ENCODE measurements around the gene DICER1.
"Not testable (repeated sequence)": the region's sequence is repeated elsewhere in the genome, so short reads cannot be mapped to it uniquely, and the experiment has no call there.

The DICER1 gene

DNA sequence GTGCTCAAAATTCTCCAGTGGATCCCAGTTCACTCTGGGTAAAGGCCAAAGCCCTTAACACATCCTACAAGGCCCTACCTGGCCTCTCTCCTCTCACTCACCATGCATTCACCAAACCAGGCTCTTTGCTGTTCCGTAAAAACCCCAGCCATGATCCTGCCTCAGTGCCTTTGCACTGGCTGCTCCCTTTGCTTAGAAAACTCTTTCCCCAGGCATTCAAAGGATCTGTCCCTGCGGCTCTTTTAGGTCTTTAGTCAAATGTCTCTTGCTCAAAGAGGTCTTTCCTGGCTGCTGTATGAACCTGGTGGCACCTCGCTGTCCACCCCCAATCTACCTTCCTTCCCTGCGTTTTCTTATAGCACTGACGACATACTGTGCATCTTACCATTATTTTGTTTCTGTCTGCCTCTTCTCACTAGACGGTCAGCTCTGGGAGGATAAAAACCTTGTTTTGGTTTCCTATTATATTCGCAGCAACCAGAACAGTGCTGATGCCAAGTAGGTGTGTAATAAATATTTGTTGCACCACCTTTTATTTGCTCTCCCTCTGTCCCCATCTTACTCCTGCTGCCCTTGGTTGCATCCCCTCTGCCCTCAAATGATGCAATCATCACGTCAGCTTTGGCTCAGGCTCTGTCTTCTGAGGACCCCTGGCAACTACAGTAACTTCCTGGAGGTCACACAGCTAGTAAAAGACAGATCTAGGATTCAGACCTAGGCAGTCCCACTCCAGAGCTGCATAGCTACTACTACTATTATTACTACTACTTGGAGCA lies 23.8 kb upstream of the DICER1 start:
- no peak overlapping the region for H3K4me3 ChIP-seq
- no peak for DNase-seq (ENCODE audit: low spot score in 2 of 2)
- H3K9me3 ChIP-seq, result no peaks in the 10 kb centered on the region
- H3K27me3 ChIP-seq (ENCODE audit: low read depth), result no peaks in the 10 kb centered on the region; the same call in 1 of the 2 replicates
- H3K4me1 ChIP-seq, result no peaks in the 10 kb centered on the region
- H3K36me3 ChIP-seq (replicated peaks), result no peaks in the 10 kb centered on the region
- in situ Hi-C loops (cut with MboI; ENCODE audit: low sequenced_read_pairs), result no loop called here

DNA sequence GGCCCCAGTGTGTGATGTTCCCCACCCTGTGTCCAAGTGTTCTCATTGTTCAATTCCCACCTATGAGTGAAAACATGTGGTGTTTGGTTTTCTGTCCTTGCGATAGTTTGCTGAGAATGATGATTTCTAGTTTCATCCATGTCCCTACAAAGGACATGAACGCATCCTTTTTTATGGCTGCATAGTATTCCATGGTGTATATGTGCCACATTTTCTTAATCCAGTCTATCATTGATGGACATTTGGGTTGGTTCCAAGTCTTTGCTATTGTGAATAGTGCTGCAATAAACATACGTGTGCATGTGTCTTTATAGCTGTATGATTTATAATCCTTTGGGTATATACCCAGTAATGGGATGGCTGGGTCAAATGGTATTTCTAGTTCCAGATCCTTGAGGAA lies 18.3 kb upstream of the DICER1 start:
- H3K9me3 ChIP-seq; H3K4me1 ChIP-seq; in situ Hi-C loops (cut with MboI; ENCODE audit: low sequenced_read_pairs); H3K27me3 ChIP-seq (ENCODE audit: low read depth); H3K4me3 ChIP-seq; H3K36me3 ChIP-seq (replicated peaks); DNase-seq (ENCODE audit: low spot score in 2 of 2): not testable (repeated sequence)

DNA sequence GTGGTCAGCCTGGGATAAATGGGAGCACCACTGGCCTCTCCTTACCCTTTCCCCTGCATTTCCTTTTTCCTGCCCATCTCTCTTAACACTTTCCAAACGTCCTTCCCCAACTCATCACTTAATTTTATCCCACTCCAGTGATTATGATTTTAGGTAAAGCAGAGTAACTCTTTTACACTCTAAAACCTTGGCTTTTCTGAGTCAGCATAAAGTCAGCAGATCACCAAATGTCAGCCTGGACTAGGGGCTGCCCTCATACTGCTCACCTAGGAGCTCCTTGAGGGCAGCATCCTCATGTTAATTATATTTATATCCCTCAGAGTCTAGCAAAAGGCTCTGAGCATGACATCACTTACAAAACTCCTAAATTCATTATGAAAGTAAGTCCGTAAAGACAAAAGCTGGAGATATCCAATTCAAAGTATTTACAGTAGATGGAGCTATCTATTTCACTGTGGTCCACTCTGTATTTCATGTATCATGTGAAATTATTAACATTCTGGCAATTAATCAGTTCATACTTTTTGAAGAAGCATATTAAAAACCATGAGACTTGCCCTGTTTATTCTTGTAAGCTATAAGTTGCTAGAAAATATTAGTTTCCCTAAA lies 17.0 kb upstream of the DICER1 start:
- H3K4me1 ChIP-seq, result no peaks in the 10 kb centered on the region
- H3K4me3 ChIP-seq, result no peak overlapping the region
- no peak for DNase-seq (ENCODE audit: low spot score in 2 of 2)
- H3K27me3 ChIP-seq (ENCODE audit: low read depth), result no peaks in the 10 kb centered on the region
- in situ Hi-C loops (cut with MboI; ENCODE audit: low sequenced_read_pairs), result no loop called here
- no peaks in the 10 kb centered on the region for H3K9me3 ChIP-seq
- no peaks in the 10 kb centered on the region for H3K36me3 ChIP-seq (replicated peaks)

DNA sequence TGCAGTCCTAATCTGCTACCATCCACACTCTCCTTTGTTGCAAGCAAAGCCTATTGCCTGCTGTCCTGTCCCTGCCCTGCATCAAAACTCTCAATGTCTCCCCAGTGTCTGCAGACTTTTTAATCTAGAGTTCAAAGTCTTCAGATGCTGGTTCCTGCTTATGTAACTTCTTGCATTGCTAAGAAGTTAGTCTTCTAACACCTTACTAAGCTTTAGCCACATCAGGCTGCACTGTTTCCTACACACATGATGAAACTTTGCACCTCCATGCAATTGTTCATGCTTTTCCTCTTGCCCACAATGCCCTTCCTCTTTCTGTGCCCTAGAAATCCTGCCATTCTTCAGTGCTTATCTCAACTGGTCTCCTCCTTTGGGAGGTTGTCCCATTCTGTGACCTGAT lies 16.2 kb upstream of the DICER1 start:
- Histone ChIP-seq H3K4me1 (no peaks in the 10 kb centered on the region), H3K9me3 (no peaks in the 10 kb centered on the region), H3K36me3 (replicated peaks) (no peaks in the 10 kb centered on the region), H3K4me3 (no peak overlapping the region), H3K27me3 (ENCODE audit: low read depth) (no peaks in the 10 kb centered on the region)
- DNase-seq (ENCODE audit: low spot score in 2 of 2), result no peak
- in situ Hi-C loops (cut with MboI; ENCODE audit: low sequenced_read_pairs), result no loop called here

DNA sequence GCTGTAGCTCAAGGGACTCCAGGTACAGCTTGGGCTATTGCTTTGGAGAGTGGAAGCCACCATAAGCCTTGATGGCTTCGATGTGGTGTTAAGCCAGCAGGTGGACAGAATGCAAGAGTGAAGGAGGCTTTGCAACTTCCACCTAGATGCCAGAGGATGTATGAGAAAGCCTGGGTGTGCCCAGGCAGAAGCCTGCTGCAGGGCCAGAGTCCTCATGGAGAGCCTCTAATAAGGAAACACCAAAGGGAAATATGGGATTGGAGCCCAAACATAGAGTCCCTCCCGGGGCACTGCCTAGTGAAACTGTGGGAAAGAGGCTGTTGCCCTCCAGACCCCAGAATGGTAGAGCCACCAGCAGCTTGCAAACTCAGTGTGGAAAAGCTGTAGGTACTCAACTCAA lies 9.8 kb upstream of the DICER1 start:
- DNase-seq (ENCODE audit: low spot score in 2 of 2), result no peak
- in situ Hi-C loops (cut with MboI; ENCODE audit: low sequenced_read_pairs), result no loop called here
- Histone ChIP-seq H3K9me3 (no peaks in the 10 kb centered on the region), H3K27me3 (ENCODE audit: low read depth) (no peaks in the 10 kb centered on the region), H3K36me3 (replicated peaks) (no peaks in the 10 kb centered on the region), H3K4me1 (no peaks in the 10 kb centered on the region), H3K4me3 (no peak overlapping the region)

DNA sequence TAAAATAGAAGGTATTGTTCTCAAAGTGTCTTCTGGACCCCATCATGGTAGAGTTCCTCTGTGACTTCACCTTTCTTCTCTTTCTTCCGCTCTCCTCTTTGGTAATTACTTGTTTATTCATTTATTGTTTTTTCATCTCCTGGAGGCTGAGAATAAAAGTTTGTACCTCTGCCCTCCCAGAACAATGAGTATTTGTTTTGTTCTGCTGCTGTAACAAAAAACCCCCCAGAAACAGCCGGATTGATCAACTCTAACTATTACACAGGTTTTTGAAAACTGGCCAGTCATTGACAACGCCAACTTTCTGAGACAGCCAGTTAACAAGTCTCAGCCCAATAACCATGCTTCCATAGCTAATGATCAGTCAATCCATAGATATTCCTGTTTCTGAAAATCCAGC lies 8.2 kb upstream of the DICER1 start:
- no peaks in the 10 kb centered on the region for H3K9me3 ChIP-seq
- in situ Hi-C loops (cut with MboI; ENCODE audit: low sequenced_read_pairs), result no loop called here
- no peaks in the 10 kb centered on the region for H3K4me1 ChIP-seq
- no peaks in the 10 kb centered on the region for H3K27me3 ChIP-seq (ENCODE audit: low read depth)
- no peak for DNase-seq (ENCODE audit: low spot score in 2 of 2)
- H3K4me3 ChIP-seq, result no peak overlapping the region
- H3K36me3 ChIP-seq (replicated peaks), result no peaks in the 10 kb centered on the region

DNA sequence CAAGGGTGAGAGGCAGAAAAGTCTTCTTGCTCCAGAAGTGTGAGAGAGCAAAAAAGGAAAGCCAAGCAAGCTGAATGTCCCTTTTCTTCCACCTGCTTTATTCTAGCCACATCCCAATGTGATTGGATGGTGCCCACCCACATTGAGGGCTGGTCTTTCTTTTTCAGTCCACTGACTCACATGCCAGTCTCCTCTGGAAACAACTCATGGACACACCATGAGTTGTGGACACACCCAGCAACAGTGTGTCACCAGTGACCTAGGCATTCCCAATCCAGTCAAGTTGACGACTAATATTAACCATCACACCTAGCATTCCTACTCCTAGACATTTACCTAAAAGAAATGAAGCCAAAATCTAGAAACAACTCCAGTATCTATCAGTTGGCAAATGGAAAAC lies 7.2 kb upstream of the DICER1 start:
- Histone ChIP-seq H3K4me1 (no peaks in the 10 kb centered on the region), H3K9me3 (no peaks in the 10 kb centered on the region), H3K36me3 (replicated peaks) (no peaks in the 10 kb centered on the region), H3K27me3 (ENCODE audit: low read depth) (no peaks in the 10 kb centered on the region), H3K4me3 (no peak overlapping the region)
- DNase-seq (ENCODE audit: low spot score in 2 of 2), result no peak
- in situ Hi-C loops (cut with MboI; ENCODE audit: low sequenced_read_pairs), result no loop called here

DNA sequence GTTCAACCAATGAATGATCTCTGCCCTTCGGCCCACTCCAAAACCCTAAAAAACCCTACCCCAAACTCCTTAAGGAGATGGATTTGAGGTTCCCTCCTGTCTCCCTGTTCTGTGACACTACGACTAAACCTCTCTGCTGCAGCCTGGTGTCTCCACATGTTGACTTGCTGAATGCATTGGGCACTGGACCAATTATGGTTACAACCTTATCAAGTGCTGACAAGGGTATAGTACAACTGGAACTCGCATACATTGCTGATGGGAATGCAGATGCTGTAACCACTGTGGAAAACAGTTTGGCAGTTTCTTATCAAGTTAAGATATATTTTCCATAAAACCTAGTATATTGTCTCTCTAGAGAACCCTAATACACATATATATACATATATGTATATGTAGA lies 6.3 kb upstream of the DICER1 start:
- no peak for DNase-seq (ENCODE audit: low spot score in 2 of 2)
- Histone ChIP-seq H3K27me3 (ENCODE audit: low read depth) (no peaks in the 10 kb centered on the region), H3K4me3 (no peak overlapping the region), H3K9me3 (no peaks in the 10 kb centered on the region), H3K4me1 (no peaks in the 10 kb centered on the region), H3K36me3 (replicated peaks) (no peaks in the 10 kb centered on the region)
- in situ Hi-C loops (cut with MboI; ENCODE audit: low sequenced_read_pairs), result no loop called here

DNA sequence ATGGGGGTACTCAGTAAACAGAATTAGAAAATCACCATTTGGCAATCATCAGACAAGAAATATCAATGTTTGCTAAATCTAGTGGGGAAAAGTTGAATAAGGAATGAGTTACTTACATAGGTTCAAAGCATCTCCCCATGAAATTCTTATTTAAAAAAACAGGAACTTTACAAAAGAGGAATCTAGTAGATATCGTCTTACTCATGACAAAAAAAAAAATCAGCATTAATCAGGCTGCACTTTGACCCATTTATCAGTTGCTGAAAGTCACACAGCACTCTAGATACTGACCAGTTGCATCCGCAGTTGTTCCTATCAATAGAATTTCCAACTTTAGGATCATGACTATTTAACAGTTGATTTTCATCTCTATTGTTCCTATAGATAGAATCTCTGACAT lies 5.8 kb upstream of the DICER1 start:
- Histone ChIP-seq H3K36me3 (replicated peaks) (no peaks in the 10 kb centered on the region), H3K4me3 (no peak overlapping the region), H3K4me1 (no peaks in the 10 kb centered on the region), H3K27me3 (ENCODE audit: low read depth) (no peaks in the 10 kb centered on the region), H3K9me3 (no peaks in the 10 kb centered on the region)
- no peak for DNase-seq (ENCODE audit: low spot score in 2 of 2)
- in situ Hi-C loops (cut with MboI; ENCODE audit: low sequenced_read_pairs), result no loop called here

DNA sequence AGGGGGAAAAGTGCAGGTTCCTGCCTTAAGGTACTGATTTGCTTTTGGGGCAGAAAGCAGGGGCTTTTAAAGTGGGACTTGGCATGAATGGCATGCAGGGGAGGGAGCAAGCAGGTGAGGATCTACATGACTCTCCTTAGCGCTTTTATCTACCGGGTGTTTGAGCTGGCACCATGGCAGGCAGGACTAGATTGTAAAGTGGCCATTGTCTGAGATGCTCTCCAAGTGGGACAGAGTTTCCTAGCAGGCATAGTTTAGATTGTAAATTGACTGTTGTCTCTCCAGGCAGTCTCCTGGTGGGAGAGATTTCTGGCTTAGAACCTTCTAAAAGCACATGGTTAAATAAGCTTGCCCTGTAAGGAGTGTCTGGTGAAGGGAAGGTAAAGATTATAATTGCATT lies 5.3 kb upstream of the DICER1 start:
- DNase-seq (ENCODE audit: low spot score in 2 of 2), result no peak
- Histone ChIP-seq H3K27me3 (ENCODE audit: low read depth) (no peaks in the 10 kb centered on the region), H3K4me3 (no peak overlapping the region), H3K4me1 (no peaks in the 10 kb centered on the region), H3K36me3 (replicated peaks) (no peaks in the 10 kb centered on the region), H3K9me3 (no peaks in the 10 kb centered on the region)
- in situ Hi-C loops (cut with MboI; ENCODE audit: low sequenced_read_pairs), result no loop called here

DNA sequence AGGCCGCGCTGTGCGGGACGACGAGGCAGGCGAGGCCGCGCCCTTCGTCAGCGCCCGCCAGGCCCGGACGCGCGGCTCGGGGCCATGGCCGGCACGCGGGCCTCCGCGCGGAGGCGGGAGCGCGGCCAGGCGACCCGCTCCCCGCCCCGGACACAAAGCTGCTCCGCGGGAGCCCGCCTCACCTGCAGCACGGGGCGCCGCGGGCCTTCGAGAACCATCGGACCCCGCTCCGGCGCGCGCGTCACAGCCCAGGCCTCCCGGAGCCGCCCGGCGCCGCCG lies 342 bp downstream of the DICER1 start:
- H3K36me3 ChIP-seq (replicated peaks), result no peaks in the 10 kb centered on the region
- in situ Hi-C loops (cut with MboI; ENCODE audit: low sequenced_read_pairs), result no loop called here
- no peak for DNase-seq (ENCODE audit: low spot score in 2 of 2)
- H3K4me1 ChIP-seq, result peaks cover 8% of the 10 kb centered on the region
- no peaks in the 10 kb centered on the region for H3K27me3 ChIP-seq (ENCODE audit: low read depth)
- H3K4me3 ChIP-seq, result peak overlapping the region; percentile 66
- H3K9me3 ChIP-seq, result no peaks in the 10 kb centered on the region

DNA sequence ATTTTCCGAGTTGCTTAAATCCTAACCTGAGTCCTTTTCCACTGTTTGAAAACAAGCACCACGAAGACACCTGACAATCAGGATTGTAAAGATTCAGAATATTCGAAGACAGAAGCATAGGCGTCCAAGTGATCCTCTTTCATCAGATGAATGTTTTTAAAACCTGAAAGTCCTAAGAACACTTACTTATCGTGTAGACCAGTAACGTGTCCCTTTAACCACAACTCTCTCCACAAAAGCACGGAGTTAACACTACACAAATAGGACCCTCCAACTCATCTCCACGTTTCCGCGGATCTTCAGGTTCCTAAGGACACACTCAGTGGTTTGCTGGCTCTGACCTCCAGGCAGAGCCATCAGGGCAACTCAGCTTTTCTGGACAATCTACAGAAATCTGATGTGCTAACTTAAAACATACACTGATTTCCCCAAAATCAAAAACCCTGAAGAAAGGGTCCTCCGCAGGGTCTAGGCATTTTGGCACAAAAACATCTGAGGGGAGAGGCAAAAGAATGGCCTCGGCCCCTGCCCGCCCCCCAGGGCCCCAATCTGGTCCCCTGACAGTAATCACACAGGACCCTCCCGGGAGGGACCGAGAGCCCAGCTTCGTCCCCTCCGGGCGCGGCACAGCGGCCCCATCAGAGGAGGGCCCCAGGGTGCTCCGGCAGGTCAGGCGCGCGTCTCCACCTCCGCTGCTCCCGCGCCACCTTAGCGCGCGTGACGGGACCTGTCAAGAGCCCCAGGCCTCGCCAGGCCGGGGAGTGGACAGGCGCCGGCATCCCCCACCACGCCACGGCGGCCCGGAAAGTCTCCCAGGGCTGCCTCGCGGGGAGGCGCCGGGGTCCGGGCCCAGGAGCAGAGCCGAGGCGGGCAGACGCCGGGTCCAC lies 925 bp downstream of the DICER1 start:
- Histone ChIP-seq H3K9me3 (no peaks in the 10 kb centered on the region), H3K36me3 (replicated peaks) (no peaks in the 10 kb centered on the region), H3K4me3 (peak overlapping the region; percentile 66), H3K27me3 (ENCODE audit: low read depth) (no peaks in the 10 kb centered on the region), H3K4me1 (peaks cover 8% of the 10 kb centered on the region)
- peak in 1 of 2 experiments; percentile 41 for DNase-seq (ENCODE audit: low spot score in 2 of 2)
- in situ Hi-C loops (cut with MboI; ENCODE audit: low sequenced_read_pairs), result no loop called here

DNA sequence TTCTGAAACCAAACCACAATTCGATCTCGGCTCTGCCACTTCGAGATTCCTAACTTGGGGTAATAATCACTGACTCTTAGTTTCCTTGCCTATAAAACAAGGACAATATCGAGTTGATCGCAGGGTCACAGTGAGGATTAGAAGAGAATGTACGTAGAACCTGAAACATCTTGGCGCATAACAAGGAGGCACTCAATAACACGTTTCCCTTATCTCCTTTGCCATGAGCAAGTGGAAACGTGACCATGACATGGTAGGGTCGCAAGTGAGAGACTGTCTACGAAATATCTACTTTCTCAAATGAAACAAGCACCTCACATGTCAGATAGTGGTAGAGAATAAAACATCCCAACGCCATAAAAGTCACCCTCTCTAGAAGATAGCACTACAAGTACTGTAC lies 2.3 kb downstream of the DICER1 start:
- H3K27me3 ChIP-seq (ENCODE audit: low read depth), result no peaks in the 10 kb centered on the region
- in situ Hi-C loops (cut with MboI; ENCODE audit: low sequenced_read_pairs), result no loop called here
- H3K36me3 ChIP-seq (replicated peaks), result no peaks in the 10 kb centered on the region
- peak in 1 of 2 experiments; percentile 40 for DNase-seq (ENCODE audit: low spot score in 2 of 2)
- peaks cover 8% of the 10 kb centered on the region for H3K4me1 ChIP-seq
- no peaks in the 10 kb centered on the region for H3K9me3 ChIP-seq
- H3K4me3 ChIP-seq, result peak overlapping the region; percentile 66

DNA sequence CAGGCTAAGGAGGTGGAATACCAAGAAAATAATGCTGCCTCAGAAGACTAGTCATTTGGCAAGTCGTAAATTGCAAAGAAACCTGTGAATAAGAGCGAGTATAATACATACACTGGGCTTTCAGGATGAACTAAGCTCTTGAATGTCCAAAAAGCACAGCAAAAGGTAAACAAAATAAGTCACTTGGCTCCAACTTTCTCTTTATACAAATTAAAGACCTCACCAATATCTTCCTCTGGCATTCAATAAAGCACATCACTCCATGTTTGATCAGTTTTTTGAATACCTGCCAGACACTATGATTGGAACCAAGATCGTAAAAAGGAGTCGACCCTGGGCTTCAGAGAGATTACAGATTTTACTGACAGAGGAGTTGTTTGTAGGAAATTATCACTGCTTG lies 3.5 kb downstream of the DICER1 start:
- DNase-seq (ENCODE audit: low spot score in 2 of 2), result no peak
- Histone ChIP-seq H3K27me3 (ENCODE audit: low read depth) (no peaks in the 10 kb centered on the region), H3K4me1 (peaks cover 8% of the 10 kb centered on the region), H3K36me3 (replicated peaks) (no peaks in the 10 kb centered on the region), H3K4me3 (no peak overlapping the region), H3K9me3 (no peaks in the 10 kb centered on the region)
- in situ Hi-C loops (cut with MboI; ENCODE audit: low sequenced_read_pairs), result no loop called here

Data from HAP-1 (cell line).